ENCODE data around the gene KCTD16.
A peak's percentile ranks its signal among the peaks of the same experiment; 100 is the strongest.

KCTD16 gene

DNA sequence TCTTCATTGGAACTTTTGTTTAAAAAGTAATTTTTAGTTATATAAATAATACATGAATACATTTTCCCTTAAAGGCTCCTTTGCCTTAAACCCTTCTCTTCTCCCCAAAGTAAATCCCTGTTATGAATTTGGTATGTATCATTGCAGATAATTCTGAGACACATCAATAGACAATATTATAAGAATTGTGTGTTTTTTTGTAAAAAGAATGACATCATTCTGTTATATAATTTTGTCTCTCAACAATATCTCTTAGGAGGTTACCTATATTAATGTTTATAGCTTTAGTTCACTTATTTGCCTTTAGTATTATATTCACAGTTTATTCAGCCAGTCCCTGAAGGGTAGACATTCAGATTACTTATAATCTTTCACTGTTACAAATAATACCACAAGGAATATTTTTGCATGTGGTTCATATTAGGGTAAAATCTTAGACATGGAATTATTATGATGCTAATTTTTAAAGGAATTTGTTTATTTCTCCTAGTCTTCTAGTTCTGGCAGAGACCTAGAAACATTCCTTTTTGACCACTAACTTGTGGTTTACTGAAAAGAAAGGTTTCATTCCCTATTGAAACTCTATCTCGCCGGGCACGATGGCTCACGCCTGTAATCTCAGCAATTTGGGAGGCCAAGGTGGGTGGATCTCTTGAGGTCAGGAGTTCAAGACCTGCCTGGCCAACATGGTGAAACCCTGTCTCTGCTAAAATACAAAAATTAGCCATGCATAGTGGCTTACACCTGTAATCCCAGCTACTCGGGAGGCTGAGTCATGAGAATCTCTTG lies 105.6 kb downstream of the KCTD16 start:
- Histone ChIP-seq H4K12ac (ENCODE audit: low read depth, low read length) (no peak overlapping the region), H2BK12ac (ENCODE audit: low read length) (no peak overlapping the region), H2BK120ac (ENCODE audit: insufficient read depth, low read length, poor library complexity) (no peak overlapping the region), H3K79me2 (ENCODE audit: control insufficient read depth, insufficient read depth, low read length, poor library complexity) (no peaks in the 10 kb centered on the region), H4K91ac (ENCODE audit: low read depth, low read length) (no peak overlapping the region), H3K9me3 (ENCODE audit: insufficient read depth, low read depth, low read length) (no peaks in the 10 kb centered on the region), H3K4ac (ENCODE audit: low read depth, low read length) (no peak overlapping the region), H3K23ac (ENCODE audit: low read length) (no peak overlapping the region), H3K4me1 (ENCODE audit: control insufficient read depth in 1 of 2, insufficient read depth in 2 of 2, low read length in 2 of 2) (no peaks in the 10 kb centered on the region), H3K4me2 (ENCODE audit: low read length) (no peak overlapping the region), H2AK5ac (ENCODE audit: low read length) (no peak overlapping the region), H3K4me3 (ENCODE audit: low read depth, low read length) (no peak overlapping the region), H2AFZ (ENCODE audit: insufficient read depth, low read length, poor library complexity) (no peak overlapping the region), H3K36me3 (ENCODE audit: control insufficient read depth in 1 of 2, insufficient read depth in 2 of 2, low read length in 2 of 2) (no peaks in the 10 kb centered on the region), H3K79me1 (ENCODE audit: low read length) (no peaks in the 10 kb centered on the region), H2BK5ac (ENCODE audit: low read depth, low read length, poor library complexity) (no peak overlapping the region), H3K9ac (ENCODE audit: low read length) (no peak overlapping the region), H3K18ac (ENCODE audit: low read length) (no peak overlapping the region), H4K8ac (ENCODE audit: low read depth, low read length) (no peak overlapping the region), H3K27ac (ENCODE audit: low read depth, low read length) (no peak overlapping the region), H3K14ac (ENCODE audit: low read length) (no peak overlapping the region), H3K27me3 (ENCODE audit: insufficient read depth, low read length) (no peaks in the 10 kb centered on the region)
- no peak for DNase-seq
- no CpG with 5 or more reads among the region's 5 CpGs for WGBS (ENCODE audit: extremely low coverage, insufficient coverage, insufficient read length)

DNA sequence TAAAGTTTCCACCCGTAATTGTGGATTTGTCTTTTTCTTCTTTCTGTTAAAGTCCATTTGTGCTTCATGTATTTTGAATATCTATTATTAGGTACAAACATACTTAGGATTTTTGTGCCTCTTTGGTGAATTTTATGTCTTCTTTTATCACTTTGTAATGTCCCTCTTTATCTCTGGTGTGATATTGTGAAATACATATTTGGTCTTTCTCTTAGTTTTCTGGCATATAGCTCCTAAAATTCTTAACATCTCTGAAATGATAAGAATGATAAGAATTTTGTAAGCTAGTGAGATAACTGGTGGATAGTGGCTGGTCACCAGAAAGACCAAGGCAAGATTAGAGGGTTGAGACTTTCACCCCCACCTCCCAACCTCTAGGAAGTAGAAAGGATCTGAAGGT lies 111.1 kb downstream of the KCTD16 start:
- H3K79me1 ChIP-seq (ENCODE audit: low read length), result no peaks in the 10 kb centered on the region
- no peak overlapping the region for H4K91ac ChIP-seq (ENCODE audit: low read depth, low read length)
- no peak overlapping the region for H3K18ac ChIP-seq (ENCODE audit: low read length)
- no peaks in the 10 kb centered on the region for H3K4me1 ChIP-seq (ENCODE audit: control insufficient read depth in 1 of 2, insufficient read depth in 2 of 2, low read length in 2 of 2)
- no peaks in the 10 kb centered on the region for H3K27me3 ChIP-seq (ENCODE audit: insufficient read depth, low read length)
- H3K36me3 ChIP-seq (ENCODE audit: control insufficient read depth in 1 of 2, insufficient read depth in 2 of 2, low read length in 2 of 2), result no peaks in the 10 kb centered on the region
- H3K9ac ChIP-seq (ENCODE audit: low read length), result no peak overlapping the region
- no peak overlapping the region for H2BK120ac ChIP-seq (ENCODE audit: insufficient read depth, low read length, poor library complexity)
- H2BK12ac ChIP-seq (ENCODE audit: low read length), result no peak overlapping the region
- WGBS (ENCODE audit: extremely low coverage, insufficient coverage, insufficient read length), result no CpG with 5 or more reads among the region's 1 CpG
- no peak overlapping the region for H2BK5ac ChIP-seq (ENCODE audit: low read depth, low read length, poor library complexity)
- no peak overlapping the region for H4K12ac ChIP-seq (ENCODE audit: low read depth, low read length)
- no peak overlapping the region for H3K14ac ChIP-seq (ENCODE audit: low read length)
- no peaks in the 10 kb centered on the region for H3K79me2 ChIP-seq (ENCODE audit: control insufficient read depth, insufficient read depth, low read length, poor library complexity)
- no peak overlapping the region for H3K4me3 ChIP-seq (ENCODE audit: low read depth, low read length)
- no peaks in the 10 kb centered on the region for H3K9me3 ChIP-seq (ENCODE audit: insufficient read depth, low read depth, low read length)
- no peak overlapping the region for H3K4me2 ChIP-seq (ENCODE audit: low read length)
- H2AFZ ChIP-seq (ENCODE audit: insufficient read depth, low read length, poor library complexity), result no peak overlapping the region
- no peak overlapping the region for H4K8ac ChIP-seq (ENCODE audit: low read depth, low read length)
- peak in 1 of 2 donors; percentile 2 for DNase-seq
- no peak overlapping the region for H3K23ac ChIP-seq (ENCODE audit: low read length)
- no peak overlapping the region for H3K27ac ChIP-seq (ENCODE audit: low read depth, low read length)
- no peak overlapping the region for H2AK5ac ChIP-seq (ENCODE audit: low read length)
- H3K4ac ChIP-seq (ENCODE audit: low read depth, low read length), result no peak overlapping the region

DNA sequence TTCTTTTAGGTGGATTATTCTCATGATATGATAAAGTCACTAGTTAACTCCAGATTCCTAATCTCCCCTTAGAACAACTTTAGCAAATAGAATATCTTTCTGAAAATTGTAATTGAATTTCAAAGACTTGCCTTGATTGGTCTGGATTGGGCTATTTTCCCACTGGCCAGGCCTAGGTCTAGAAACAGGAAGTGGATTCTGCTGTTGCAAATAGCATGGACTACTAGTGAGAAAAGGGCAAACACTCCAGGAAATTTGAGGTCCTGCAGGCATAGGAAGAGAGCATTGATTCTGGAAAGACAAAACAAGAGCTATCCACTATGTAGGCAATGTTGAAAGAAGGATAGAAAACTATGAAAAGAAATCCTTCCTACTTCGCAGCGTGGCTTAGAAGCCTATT lies 113.4 kb downstream of the KCTD16 start:
- H3K27me3 ChIP-seq (ENCODE audit: insufficient read depth, low read length), result no peaks in the 10 kb centered on the region
- no peaks in the 10 kb centered on the region for H3K9me3 ChIP-seq (ENCODE audit: insufficient read depth, low read depth, low read length)
- no peak overlapping the region for H2BK120ac ChIP-seq (ENCODE audit: insufficient read depth, low read length, poor library complexity)
- no peak overlapping the region for H3K4me2 ChIP-seq (ENCODE audit: low read length)
- no peak overlapping the region for H3K18ac ChIP-seq (ENCODE audit: low read length)
- no peak overlapping the region for H2BK5ac ChIP-seq (ENCODE audit: low read depth, low read length, poor library complexity)
- no peak overlapping the region for H3K4ac ChIP-seq (ENCODE audit: low read depth, low read length)
- no peak overlapping the region for H3K9ac ChIP-seq (ENCODE audit: low read length)
- H2AK5ac ChIP-seq (ENCODE audit: low read length), result no peak overlapping the region
- no peaks in the 10 kb centered on the region for H3K36me3 ChIP-seq (ENCODE audit: control insufficient read depth in 1 of 2, insufficient read depth in 2 of 2, low read length in 2 of 2)
- no peak overlapping the region for H2BK12ac ChIP-seq (ENCODE audit: low read length)
- no peaks in the 10 kb centered on the region for H3K4me1 ChIP-seq (ENCODE audit: control insufficient read depth in 1 of 2, insufficient read depth in 2 of 2, low read length in 2 of 2)
- no peaks in the 10 kb centered on the region for H3K79me1 ChIP-seq (ENCODE audit: low read length)
- H4K8ac ChIP-seq (ENCODE audit: low read depth, low read length), result no peak overlapping the region
- no peak overlapping the region for H2AFZ ChIP-seq (ENCODE audit: insufficient read depth, low read length, poor library complexity)
- no peak overlapping the region for H3K27ac ChIP-seq (ENCODE audit: low read depth, low read length)
- no peak overlapping the region for H3K4me3 ChIP-seq (ENCODE audit: low read depth, low read length)
- no peak overlapping the region for H4K12ac ChIP-seq (ENCODE audit: low read depth, low read length)
- no peak overlapping the region for H3K23ac ChIP-seq (ENCODE audit: low read length)
- no peak overlapping the region for H4K91ac ChIP-seq (ENCODE audit: low read depth, low read length)
- no CpG with 5 or more reads among the region's 2 CpGs for WGBS (ENCODE audit: extremely low coverage, insufficient coverage, insufficient read length)
- H3K14ac ChIP-seq (ENCODE audit: low read length), result no peak overlapping the region
- H3K79me2 ChIP-seq (ENCODE audit: control insufficient read depth, insufficient read depth, low read length, poor library complexity), result no peaks in the 10 kb centered on the region
- no peak for DNase-seq

DNA sequence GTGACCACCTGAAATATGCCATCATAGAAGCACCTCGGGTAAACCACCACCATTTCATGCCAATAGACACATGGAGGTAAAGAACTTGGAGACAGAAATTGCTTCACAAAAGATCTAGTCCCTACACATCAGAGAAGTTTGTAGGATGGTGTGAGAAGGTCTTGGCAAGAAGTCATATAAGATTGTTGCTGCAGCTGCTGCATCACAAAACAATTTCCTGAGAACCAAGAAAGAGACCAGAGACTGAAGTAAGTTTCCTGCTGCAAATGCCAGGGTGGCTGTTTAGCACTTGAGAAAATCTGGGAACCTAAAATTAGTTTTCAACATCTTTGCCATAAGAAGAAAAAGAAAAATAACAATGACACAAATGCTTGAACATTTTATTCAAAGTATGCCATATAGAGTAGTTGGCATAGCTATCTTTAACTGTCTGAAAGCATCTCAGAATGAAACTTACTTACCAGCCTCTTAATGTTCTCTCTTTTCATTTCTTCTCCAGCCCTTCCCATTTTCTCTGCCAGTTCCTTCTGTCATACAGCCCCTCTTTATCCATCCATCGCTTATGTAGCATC lies 114.3 kb downstream of the KCTD16 start:
- no peak overlapping the region for H2BK12ac ChIP-seq (ENCODE audit: low read length)
- no peak overlapping the region for H3K4ac ChIP-seq (ENCODE audit: low read depth, low read length)
- no peak overlapping the region for H3K4me3 ChIP-seq (ENCODE audit: low read depth, low read length)
- no peaks in the 10 kb centered on the region for H3K4me1 ChIP-seq (ENCODE audit: control insufficient read depth in 1 of 2, insufficient read depth in 2 of 2, low read length in 2 of 2)
- whole genome bisulfite sequencing (ENCODE audit: extremely low coverage, insufficient coverage, insufficient read length), result no CpG with 5 or more reads among the region's 2 CpGs
- H2AK5ac ChIP-seq (ENCODE audit: low read length), result no peak overlapping the region
- no peak for DNase-seq
- no peak overlapping the region for H4K91ac ChIP-seq (ENCODE audit: low read depth, low read length)
- H3K27ac ChIP-seq (ENCODE audit: low read depth, low read length), result no peak overlapping the region
- H3K14ac ChIP-seq (ENCODE audit: low read length), result no peak overlapping the region
- no peak overlapping the region for H2AFZ ChIP-seq (ENCODE audit: insufficient read depth, low read length, poor library complexity)
- no peaks in the 10 kb centered on the region for H3K9me3 ChIP-seq (ENCODE audit: insufficient read depth, low read depth, low read length)
- H2BK120ac ChIP-seq (ENCODE audit: insufficient read depth, low read length, poor library complexity), result no peak overlapping the region
- H3K9ac ChIP-seq (ENCODE audit: low read length), result no peak overlapping the region
- no peak overlapping the region for H3K18ac ChIP-seq (ENCODE audit: low read length)
- H3K27me3 ChIP-seq (ENCODE audit: insufficient read depth, low read length), result no peaks in the 10 kb centered on the region
- no peaks in the 10 kb centered on the region for H3K36me3 ChIP-seq (ENCODE audit: control insufficient read depth in 1 of 2, insufficient read depth in 2 of 2, low read length in 2 of 2)
- H3K79me2 ChIP-seq (ENCODE audit: control insufficient read depth, insufficient read depth, low read length, poor library complexity), result no peaks in the 10 kb centered on the region
- H2BK5ac ChIP-seq (ENCODE audit: low read depth, low read length, poor library complexity), result no peak overlapping the region
- H3K4me2 ChIP-seq (ENCODE audit: low read length), result no peak overlapping the region
- no peaks in the 10 kb centered on the region for H3K79me1 ChIP-seq (ENCODE audit: low read length)
- H4K8ac ChIP-seq (ENCODE audit: low read depth, low read length), result no peak overlapping the region
- H3K23ac ChIP-seq (ENCODE audit: low read length), result no peak overlapping the region
- no peak overlapping the region for H4K12ac ChIP-seq (ENCODE audit: low read depth, low read length)

Measured in trophoblast cell (in vitro differentiated cells and primary cell).